NCI-H345 treated with DMSO at 0.1 percent for 48 hours (cell line): ENCODE measurements around the gene GOLPH3.

Source experiments
- DNase-seq: peaks from one replicate; lab custom pipeline; 2025; ENCODE audit not compliant: unreplicated experiment; lab: John Stamatoyannopoulos, UW

Gene GOLPH3

DNA sequence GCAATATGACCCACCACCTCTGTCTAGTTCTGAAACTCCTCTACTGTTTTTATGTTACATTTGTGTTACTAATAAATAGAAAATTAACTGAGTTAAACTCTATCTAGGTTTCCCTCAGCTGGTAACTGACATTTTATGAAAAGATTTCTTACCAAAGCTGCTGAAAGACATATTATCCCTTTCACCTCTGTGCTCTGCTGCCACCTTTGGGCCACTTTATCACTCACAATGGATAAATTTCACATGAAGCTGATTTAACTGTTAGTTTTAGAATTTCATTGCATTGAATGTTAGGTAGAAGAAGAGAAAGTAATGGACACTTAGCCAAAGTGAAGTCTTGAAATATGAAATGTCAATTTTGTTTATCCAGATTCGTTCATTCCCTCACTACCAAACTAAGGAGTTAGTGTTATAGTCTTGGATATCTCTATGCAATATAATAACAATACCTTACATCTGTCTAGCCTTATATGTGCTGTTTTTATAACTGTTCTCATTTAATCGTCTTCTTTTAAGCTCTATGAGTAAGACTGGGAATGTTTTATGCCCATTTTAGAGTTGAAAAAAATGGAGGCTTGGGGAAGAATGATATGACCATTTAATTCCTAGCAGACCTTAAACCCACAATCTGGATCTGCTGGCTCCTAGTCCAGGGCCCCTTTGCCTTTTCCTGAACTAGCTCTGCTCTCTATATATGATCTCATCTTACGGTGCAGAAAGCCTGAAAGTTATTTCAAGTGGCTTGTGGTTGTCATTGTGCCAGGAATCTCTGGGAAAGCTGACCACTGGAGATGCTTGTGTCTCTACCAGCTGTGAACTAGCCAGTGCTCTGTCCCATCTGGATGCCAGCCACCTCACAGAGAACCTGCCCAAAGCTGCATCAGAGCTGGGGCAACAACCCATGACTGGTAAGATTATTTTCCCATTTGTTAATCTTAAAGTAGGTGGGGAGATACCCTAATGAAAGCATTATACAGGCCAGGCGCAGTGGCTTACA lies 97.1 kb downstream of the GOLPH3 start:
- peak; percentile 55 for DNase-seq
